ENCODE measurements around the gene IPO8.
A peak's percentile ranks its signal among the peaks of the same experiment; 100 is the strongest.

The IPO8 gene

GRCh38 chr12:30700216-30700900 is 4.7 kb upstream of the IPO8 start:
- no peak overlapping the region for H3K4me3 ChIP-seq (replicated peaks; ENCODE audit: low read depth, low read length)

GRCh38 chr12:30698346-30698745 is 2.7 kb upstream of the IPO8 start:
- no peak for TF ChIP-seq CTCF (IDR thresholded peaks at IDR 0.05; ENCODE audit: low read length, missing control alignments)
- no peak overlapping the region for H3K4me3 ChIP-seq (replicated peaks; ENCODE audit: low read depth, low read length)
- DNase-seq (ENCODE audit: low read depth): no peak

More at GRCh38 chr12:30700216-30700900, 4.7 kb upstream of the IPO8 start:
- no peak for TF ChIP-seq CTCF (IDR thresholded peaks at IDR 0.05; ENCODE audit: low read length, missing control alignments)
- DNase-seq (ENCODE audit: low read depth): peak; percentile 33

GRCh38 chr12:30696943-30697342 is 1.3 kb upstream of the IPO8 start:
- H3K4me3 ChIP-seq (replicated peaks; ENCODE audit: low read depth, low read length): no peak overlapping the region
- TF ChIP-seq CTCF (IDR thresholded peaks at IDR 0.05; ENCODE audit: low read length, missing control alignments): no peak
- DNase-seq (ENCODE audit: low read depth): no peak

- TF ChIP-seq CTCF (IDR thresholded peaks at IDR 0.05; ENCODE audit: low read length, missing control alignments): no peak
- DNase-seq (ENCODE audit: low read depth): no peak
- H3K4me3 ChIP-seq (replicated peaks; ENCODE audit: low read depth, low read length): peak overlapping the region; percentile 98
These were observed 817 bp upstream of the IPO8 start for GRCh38 chr12:30696486-30696885.

GRCh38 chr12:30696103-30696408 is 387 bp upstream of the IPO8 start:
- no peak for DNase-seq (ENCODE audit: low read depth)
- H3K4me3 ChIP-seq (replicated peaks; ENCODE audit: low read depth, low read length): peak overlapping the region; percentile 98
- TF ChIP-seq CTCF (IDR thresholded peaks at IDR 0.05; ENCODE audit: low read length, missing control alignments): no peak

GRCh38 chr12:30694412-30695198 is 1.1 kb downstream of the IPO8 start:
- peak; percentile 5 for TF ChIP-seq CTCF (IDR thresholded peaks at IDR 0.05; ENCODE audit: low read length, missing control alignments)
- peak; percentile 45 for DNase-seq (ENCODE audit: low read depth)
- H3K4me3 ChIP-seq (replicated peaks; ENCODE audit: low read depth, low read length): peak overlapping the region; percentile 98
